Sigmoid colon (tissue), 7 donors: ENCODE data around the gene TUBGCP3. TPM values are rescaled to one million over a fixed set of nuclear protein-coding genes. Genes with fewer than 3 reads are reported as not detected.
"Not testable (repeated sequence)": the region's sequence is repeated elsewhere in the genome, so short reads cannot be mapped to it uniquely, and the experiment has no call there.

Experiments used
- DNase-seq: peaks from one replicate; pipeline ENCODE4 v3.0.0-alpha.2; 2019
- H3K27ac ChIP-seq, 4 donors: fragments of 200-600 bp; sonication (generic); one replicate each; pipeline ENCODE4 v1.5.1; 2016 to 2019; ENCODE audit warnings: mild to moderate bottlenecking in 1 of 4
- H3K27me3 ChIP-seq, 3 donors: fragments of 200-600 bp; sonication (generic); one replicate each; pipeline ENCODE4 v1.5.1; 2019; ENCODE audit warnings: mild to moderate bottlenecking in 1 of 3
- H3K36me3 ChIP-seq, 4 donors: fragments of 200-600 bp; sonication (generic); one replicate each; pipeline ENCODE4 v1.5.1; 2016 to 2019
- H3K4me1 ChIP-seq, 4 donors: fragments of 200-600 bp; sonication (generic); one replicate each; pipeline ENCODE4 v1.5.1; 2017 to 2019
- H3K4me3 ChIP-seq, 4 donors: fragments of 200-600 bp; sonication (generic); one replicate each; pipeline ENCODE4 v1.5.1; 2017 to 2019; ENCODE audit warnings: mild to moderate bottlenecking in 2 of 4, moderate library complexity in 1 of 4
- H3K9me3 ChIP-seq, 4 donors: fragments of 200-600 bp in 3 of 4; sonication (generic) in 3 of 4; one replicate each; pipeline versions ENCODE4 v1.5.1 to v1.6.1; 2013 to 2019
- EP300 ChIP-seq, 4 donors: sonication (generic); formaldehyde crosslinking; IDR thresholded peaks; one replicate each; pipeline ENCODE4 v1.6.1; 2017; ENCODE audit warnings: antibody characterized with exemption in 4 of 4
- POLR2A ChIP-seq, 2 donors: fragments of 450-650 bp; IDR thresholded peaks; one replicate each; pipeline ENCODE4 v1.6.1; 2016; ENCODE audit warnings: antibody characterized with exemption in 2 of 2, mild to moderate bottlenecking in 2 of 2, moderate library complexity in 2 of 2
- POLR2AphosphoS5 ChIP-seq, 4 donors: sonication (generic); formaldehyde crosslinking; IDR thresholded peaks; one replicate each; pipeline ENCODE4 v1.6.1; 2017; ENCODE audit warnings: antibody characterized with exemption in 4 of 4
- WGBS, 2 donors: extraction: QIAGEN DNeasy Blood & Tissue Kit; methylation state at CpG; one replicate each; pipeline ENCODE4 v1.1.7; 2013; 5-methylcytosine and 5-hydroxymethylcytosine counted together
- intact Hi-C: fragments of 100-400 bp; cut with DNase I; formaldehyde crosslinking; loops from one replicate; pipeline ENCODE4 v1.15.1; 2023
- polyA plus RNA-seq, 3 donors: library from polyadenylated mRNA; stranded (reverse); fragments of 200-250 nt; gene quantifications; one replicate each; pipeline ENCODE4 v1.2.3, GENCODE V29; 2013
- total RNA-seq, 4 donors: library from RNA; depleted of rRNA; stranded (reverse); fragments of >200 nt; gene quantifications; one replicate each; pipeline ENCODE4 v1.1.0, GENCODE V29; 2016
- TF ChIP-seq, protein P1 (sequence below), 4 experiments: fragments of 450-650 bp in 3 of 4; fragments of 200-600 bp in 1 of 4; IDR thresholded peaks; one replicate each; pipeline ENCODE4 v1.5.1; 2016 to 2019; ENCODE audit warnings: antibody characterized with exemption in 4 of 4, mild to moderate bottlenecking in 3 of 4, moderate library complexity in 2 of 4
- donor health status: healthy with polysubstance abuse.
- donor health status: Bipolar disorder and iron deficiency.
- donor health status: healthy.

The TUBGCP3 gene
- total and polyA plus RNA-seq, 7 donors: 7.2 to 33.5 (median 23.8) TPM

DNA sequence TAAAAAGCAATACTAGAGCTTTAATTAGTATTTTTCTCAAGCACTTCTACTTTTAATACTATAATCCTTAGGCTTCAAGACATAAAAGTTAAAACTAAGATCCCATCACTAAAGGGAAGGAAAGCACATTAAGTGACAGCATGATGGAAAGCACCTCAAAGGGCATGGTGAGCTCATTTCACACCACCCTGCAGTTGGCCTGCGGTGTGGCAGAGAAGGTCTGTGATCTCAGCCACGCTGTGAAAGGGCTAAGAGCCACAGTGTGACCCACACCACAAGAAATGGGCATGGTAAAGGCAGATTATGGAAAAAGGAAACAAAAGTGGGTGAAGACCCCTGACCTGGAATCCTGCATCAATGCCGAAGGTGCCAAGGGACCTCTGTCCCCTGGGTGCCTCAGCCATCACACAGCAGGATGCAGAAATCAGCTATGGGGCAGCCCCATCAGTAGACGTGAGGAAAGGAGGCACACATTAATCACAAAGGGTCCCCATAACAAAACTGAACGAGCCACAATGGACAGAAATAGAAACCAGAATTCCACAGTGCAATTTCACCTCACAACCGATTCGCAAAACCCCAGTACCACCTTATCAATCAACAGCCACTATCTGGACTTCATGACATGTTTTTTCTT is 33.6 kb downstream of the TUBGCP3 start:
- no peak overlapping the region for H3K27ac ChIP-seq
- H3K36me3 ChIP-seq: peaks cover 29 to 90% (median 54%) of the 10 kb centered on the region in 4 donors
- no peak for TF ChIP-seq POLR2A (IDR thresholded peaks at IDR 0.05)
- TF ChIP-seq, protein P1, sequence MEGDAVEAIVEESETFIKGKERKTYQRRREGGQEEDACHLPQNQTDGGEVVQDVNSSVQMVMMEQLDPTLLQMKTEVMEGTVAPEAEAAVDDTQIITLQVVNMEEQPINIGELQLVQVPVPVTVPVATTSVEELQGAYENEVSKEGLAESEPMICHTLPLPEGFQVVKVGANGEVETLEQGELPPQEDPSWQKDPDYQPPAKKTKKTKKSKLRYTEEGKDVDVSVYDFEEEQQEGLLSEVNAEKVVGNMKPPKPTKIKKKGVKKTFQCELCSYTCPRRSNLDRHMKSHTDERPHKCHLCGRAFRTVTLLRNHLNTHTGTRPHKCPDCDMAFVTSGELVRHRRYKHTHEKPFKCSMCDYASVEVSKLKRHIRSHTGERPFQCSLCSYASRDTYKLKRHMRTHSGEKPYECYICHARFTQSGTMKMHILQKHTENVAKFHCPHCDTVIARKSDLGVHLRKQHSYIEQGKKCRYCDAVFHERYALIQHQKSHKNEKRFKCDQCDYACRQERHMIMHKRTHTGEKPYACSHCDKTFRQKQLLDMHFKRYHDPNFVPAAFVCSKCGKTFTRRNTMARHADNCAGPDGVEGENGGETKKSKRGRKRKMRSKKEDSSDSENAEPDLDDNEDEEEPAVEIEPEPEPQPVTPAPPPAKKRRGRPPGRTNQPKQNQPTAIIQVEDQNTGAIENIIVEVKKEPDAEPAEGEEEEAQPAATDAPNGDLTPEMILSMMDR (IDR thresholded peaks at IDR 0.05): no peak
- TF ChIP-seq EP300 (IDR thresholded peaks at IDR 0.05): no peak
- TF ChIP-seq POLR2AphosphoS5 (IDR thresholded peaks at IDR 0.05): no peak
- 94 to 95% methylated on average over 7 of the region's 7 CpGs for WGBS, 2 donors
- H3K4me1 ChIP-seq: no peaks in the 10 kb centered on the region
- no peaks in the 10 kb centered on the region for H3K27me3 ChIP-seq
- no peak overlapping the region for H3K4me3 ChIP-seq
- intact Hi-C loops: no loop called here
- H3K9me3 ChIP-seq: no peaks in the 10 kb centered on the region
- no peak for DNase-seq

DNA sequence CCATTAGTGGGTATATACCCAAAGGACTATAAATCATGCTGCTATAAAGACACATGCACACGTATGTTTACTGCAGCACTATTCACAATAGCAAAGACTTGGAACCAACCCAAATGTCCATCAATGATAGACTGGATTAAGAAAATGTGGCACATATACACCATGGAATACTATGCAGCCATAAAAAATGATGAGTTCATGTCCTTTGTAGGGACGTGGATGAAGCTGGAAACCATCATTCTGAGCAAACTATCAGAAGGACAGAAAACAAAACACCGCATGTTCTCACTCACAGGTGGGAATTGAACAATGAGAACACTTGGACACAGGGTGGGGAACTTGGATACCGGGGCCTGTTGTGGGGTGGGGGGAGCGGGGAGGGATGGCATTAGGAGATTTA is 39.0 kb downstream of the TUBGCP3 start:
- H3K4me3 ChIP-seq, intact Hi-C loops, DNase-seq, H3K27me3 ChIP-seq, H3K27ac ChIP-seq, H3K4me1 ChIP-seq, H3K9me3 ChIP-seq: not testable (repeated sequence)
- peaks cover 21 to 84% (median 47%) of the 10 kb centered on the region in 4 donors for H3K36me3 ChIP-seq
- WGBS, 2 donors: 98 to 99% methylated on average over 4 of the region's 5 CpGs

DNA sequence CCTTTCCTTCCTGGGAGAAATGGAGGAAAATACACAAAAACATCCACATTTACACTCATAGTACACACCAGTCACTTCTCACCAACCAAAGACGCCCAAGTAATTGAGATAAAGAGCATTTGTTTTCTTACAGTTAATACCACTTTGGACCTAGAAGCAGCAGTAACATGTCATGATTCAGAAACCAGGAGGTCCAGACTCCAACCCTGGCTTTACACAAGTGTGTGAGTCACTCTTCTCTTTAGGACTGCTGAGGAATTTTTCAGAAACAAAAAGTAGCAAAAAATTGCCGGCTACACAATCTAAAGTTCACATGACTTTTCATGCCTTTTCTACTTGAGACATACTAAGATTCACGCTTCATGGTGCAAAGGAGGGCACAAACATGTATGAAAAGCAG is 42.1 kb downstream of the TUBGCP3 start:
- Histone ChIP-seq H3K36me3 (peaks cover 10 to 60% (median 24%) of the 10 kb centered on the region in 4 donors), H3K27ac (no peak overlapping the region), H3K4me1 (no peaks in the 10 kb centered on the region), H3K27me3 (no peaks in the 10 kb centered on the region), H3K9me3 (no peaks in the 10 kb centered on the region), H3K4me3 (no peak overlapping the region)
- TF ChIP-seq EP300 (IDR thresholded peaks at IDR 0.05): no peak
- TF ChIP-seq POLR2A (IDR thresholded peaks at IDR 0.05): no peak
- no peak for TF ChIP-seq POLR2AphosphoS5 (IDR thresholded peaks at IDR 0.05)
- TF ChIP-seq, protein P1 (IDR thresholded peaks at IDR 0.05): no peak
- intact Hi-C loops: no loop called here
- no peak for DNase-seq
- 70 to 86% methylated on average over 3 of the region's 3 CpGs for WGBS, 2 donors

DNA sequence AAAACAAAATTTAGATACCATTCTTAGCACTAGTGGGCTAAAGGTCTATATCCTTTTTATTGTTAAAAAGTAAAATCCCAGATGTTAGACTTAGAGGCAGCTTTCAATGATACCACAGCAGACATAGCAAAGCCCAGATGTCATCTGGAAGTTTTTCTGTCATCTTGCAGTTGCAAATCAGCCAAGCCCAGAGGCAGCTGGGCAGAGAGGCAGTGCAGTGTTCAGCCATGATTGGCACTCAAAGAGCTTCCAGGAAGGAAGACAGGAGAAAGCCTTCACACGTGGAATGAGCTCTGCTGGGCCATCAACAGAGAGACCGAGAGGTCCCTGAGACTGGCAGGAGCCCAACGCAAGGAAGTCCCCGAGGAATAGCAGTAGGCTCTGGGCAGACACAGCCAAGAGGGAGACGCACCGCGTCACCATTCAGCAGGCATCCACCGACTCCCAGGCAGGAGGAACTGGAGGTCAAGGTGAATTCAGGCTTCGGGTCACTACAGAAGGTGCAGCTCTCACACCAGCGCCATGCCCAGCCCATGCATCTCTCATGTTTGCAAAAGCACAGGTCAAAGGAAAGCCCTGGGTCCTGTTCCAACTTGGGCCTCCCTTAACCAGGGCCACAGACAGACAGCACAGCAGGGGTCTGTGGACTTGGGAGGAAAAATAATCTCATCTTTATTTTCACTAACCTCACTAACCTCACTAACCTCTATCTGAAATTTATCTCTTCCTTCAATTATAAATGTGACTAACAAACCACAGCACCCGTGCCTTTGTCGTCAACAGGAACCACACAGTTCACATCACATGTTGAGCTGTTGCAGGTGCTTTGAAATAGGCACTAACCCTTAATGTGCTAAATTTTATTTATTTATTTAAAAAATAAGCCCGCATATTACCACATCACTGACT is 54.9 kb downstream of the TUBGCP3 start:
- H3K9me3 ChIP-seq: no peaks in the 10 kb centered on the region
- no peak for DNase-seq
- TF ChIP-seq POLR2A (IDR thresholded peaks at IDR 0.05): no peak
- TF ChIP-seq, protein P1 (IDR thresholded peaks at IDR 0.05): no peak
- TF ChIP-seq POLR2AphosphoS5 (IDR thresholded peaks at IDR 0.05): no peak
- no peak for TF ChIP-seq EP300 (IDR thresholded peaks at IDR 0.05)
- H3K4me1 ChIP-seq: no peaks in the 10 kb centered on the region
- WGBS, 2 donors: 76 to 90% methylated on average over 13 of the region's 13 CpGs
- H3K4me3 ChIP-seq: no peak overlapping the region
- no peaks in the 10 kb centered on the region for H3K27me3 ChIP-seq
- intact Hi-C loops: no loop called here
- H3K36me3 ChIP-seq: no peaks in the 10 kb centered on the region
- no peak overlapping the region for H3K27ac ChIP-seq

DNA sequence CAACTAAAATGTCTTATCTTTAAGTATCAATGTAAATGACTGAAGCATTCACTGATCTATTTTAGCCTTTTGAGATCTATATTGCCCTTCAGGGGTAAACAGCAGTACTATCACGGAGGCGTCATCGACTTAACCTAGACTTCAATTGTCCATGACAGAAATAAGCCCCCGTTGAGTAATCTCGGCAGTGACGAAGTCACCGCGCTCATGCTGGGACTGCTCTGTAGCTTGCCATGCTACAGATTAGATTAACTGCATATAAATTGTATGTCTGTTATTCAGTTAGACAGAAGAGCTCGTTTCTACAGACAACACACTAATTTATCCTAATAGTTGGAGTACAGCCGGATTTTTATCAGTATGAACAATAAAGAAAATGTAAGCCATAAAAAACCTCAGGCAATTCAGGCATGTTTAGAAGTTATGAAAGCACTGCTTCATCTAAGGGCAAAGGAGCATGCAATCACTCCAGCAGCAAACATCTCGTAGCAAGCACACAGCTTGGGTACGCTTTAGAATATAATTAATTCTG is 56.6 kb downstream of the TUBGCP3 start:
- peaks cover 0 to 9% (median 0%) of the 10 kb centered on the region in 4 donors for H3K36me3 ChIP-seq
- no peak for DNase-seq
- H3K27me3 ChIP-seq: no peaks in the 10 kb centered on the region
- WGBS, 2 donors: 80 to 85% methylated on average over 12 of the region's 12 CpGs
- H3K27ac ChIP-seq: no peak overlapping the region
- no peaks in the 10 kb centered on the region for H3K4me1 ChIP-seq
- no peaks in the 10 kb centered on the region for H3K9me3 ChIP-seq
- TF ChIP-seq, protein P1 (IDR thresholded peaks at IDR 0.05): no peak
- no peak for TF ChIP-seq EP300 (IDR thresholded peaks at IDR 0.05)
- TF ChIP-seq POLR2AphosphoS5 (IDR thresholded peaks at IDR 0.05): no peak
- TF ChIP-seq POLR2A (IDR thresholded peaks at IDR 0.05): no peak
- intact Hi-C loops: no loop called here
- no peak overlapping the region for H3K4me3 ChIP-seq
